ENCODE data around the gene XPNPEP1.

GRCh38 chr10:109902992-109903947 lies 20.0 kb downstream of the XPNPEP1 start:
- no peak for TF ChIP-seq EZH2 (IDR thresholded peaks at IDR 0.05; ENCODE audit: borderline replicate concordance, low read length)
- TF ChIP-seq CTCF (IDR thresholded peaks at IDR 0.05; ENCODE audit: low read length): no peak

Data from OCI-LY1 (cell line).